HG02759 (cell line): ENCODE results near the gene ORMDL2.
A peak's percentile ranks its signal among the peaks of the same experiment; 100 is the strongest.
"Not testable (repeated sequence)": the region's sequence is repeated elsewhere in the genome, so short reads cannot be mapped to it uniquely, and the experiment has no call there.

Experiments
- ATAC-seq: cut with Tn5 transposase; IDR thresholded peaks from one replicate; pipeline ENCODE4 v1.9.1; 2021; ENCODE audit warnings: mild to moderate bottlenecking, moderate library complexity; ENCODE audit not compliant: unreplicated experiment

ORMDL2 gene

DNA sequence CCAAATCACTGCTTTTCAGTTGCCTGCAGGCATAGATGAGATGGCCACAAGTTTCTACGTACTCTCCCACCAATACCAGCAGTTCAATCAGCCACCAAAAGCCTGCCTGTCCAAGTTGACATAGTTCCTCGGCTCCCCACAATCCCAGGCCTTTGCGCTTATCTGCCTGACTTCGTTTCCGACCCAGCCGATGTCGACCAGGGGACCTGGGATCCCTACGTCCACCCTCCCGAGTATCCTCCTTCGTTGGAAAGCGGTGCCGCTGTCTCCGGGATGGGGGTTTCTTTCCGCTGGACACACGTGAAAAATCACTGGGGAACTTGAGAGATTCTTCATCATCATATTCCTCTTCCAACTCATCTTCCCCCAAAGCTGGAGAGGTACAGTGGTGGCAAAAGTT lies 10.0 kb downstream of the ORMDL2 start:
- ATAC-seq = no peak

DNA sequence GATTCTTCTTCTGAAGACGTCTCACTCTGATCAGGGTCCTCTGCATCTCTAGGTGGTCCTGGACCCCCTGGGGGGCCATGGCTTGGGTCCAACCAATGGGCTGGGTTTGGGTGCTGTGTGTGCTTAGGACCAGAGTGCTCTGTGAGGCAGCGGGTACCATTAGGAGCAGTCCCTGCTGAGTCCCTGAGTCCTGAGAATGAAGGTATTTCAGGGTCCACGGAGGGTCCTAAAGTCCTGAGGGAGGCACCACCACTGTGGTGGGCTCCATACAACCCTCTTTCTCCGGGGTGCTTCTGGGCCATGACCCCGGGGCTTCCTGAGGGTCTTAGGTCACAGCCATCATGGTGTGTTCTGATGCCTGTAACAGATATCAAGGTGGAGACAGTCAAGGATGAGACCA lies 10.5 kb downstream of the ORMDL2 start:
- ATAC-seq = no peak

GRCh38 chr12:55829967-55830600 lies 12.2 kb downstream of the ORMDL2 start:
- ATAC-seq = peak; percentile 32

DNA sequence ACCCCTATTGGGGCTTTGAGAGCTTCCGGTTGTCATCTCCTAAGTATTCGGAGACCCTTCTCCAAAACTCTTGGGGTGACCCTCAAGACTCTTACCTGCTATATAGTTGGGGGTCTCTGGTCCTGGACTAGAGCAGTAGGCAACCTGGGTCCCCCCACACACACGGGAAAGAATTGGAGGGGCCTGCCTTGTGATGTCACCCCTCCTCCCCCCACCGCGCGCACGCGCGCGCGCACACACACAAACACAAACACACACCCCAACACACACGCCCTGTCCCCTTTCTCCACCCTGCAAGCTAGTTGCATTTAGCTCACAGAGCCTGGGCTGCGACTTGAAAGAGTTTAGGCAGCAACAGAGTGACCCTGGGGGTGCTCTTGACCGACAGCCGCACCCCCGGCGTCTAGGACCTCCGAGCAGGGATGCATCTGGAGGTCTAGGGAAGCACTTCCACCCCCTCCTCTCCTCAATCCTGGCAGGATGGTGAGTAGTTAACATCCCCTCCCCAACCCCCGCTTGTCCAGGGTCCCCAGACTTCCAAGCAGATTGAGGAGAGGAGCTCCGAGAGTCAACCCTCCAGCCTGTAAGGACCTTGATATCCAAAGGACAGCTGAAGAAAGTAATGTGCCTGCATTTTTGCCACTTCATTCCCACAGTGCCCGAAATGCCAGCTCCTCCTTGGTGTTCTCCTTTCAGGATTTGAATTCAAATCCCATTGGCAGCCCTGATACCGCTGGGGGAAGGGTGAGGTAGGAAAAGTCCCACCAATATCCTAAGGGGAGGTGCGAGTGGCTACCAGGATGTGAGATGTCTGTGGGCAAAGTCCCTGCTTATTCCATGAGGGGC lies 13.0 kb downstream of the ORMDL2 start:
- no peak for ATAC-seq

GRCh38 chr12:55831447-55831815 lies 13.6 kb downstream of the ORMDL2 start:
- ATAC-seq = no peak

DNA sequence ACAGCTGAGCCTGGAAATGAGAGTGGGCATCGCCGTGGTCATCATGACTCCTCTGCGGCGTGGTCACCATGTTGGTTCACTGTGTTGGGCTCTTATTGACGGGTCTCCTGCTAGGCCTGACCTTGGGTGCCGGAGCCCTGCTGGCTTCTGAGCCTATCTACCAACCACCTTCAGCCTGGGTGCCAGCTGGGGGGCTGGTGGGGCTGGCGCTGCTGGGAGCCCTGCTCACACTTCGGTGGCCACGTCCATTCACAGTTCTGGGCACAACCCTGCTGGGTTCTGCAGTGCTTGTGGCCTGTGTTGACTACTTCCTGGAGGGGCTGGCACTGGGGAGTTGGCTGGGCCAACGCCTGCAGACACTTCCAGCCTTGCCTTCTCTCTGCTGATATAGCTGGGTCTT lies 15.2 kb downstream of the ORMDL2 start:
- no peak for ATAC-seq

DNA sequence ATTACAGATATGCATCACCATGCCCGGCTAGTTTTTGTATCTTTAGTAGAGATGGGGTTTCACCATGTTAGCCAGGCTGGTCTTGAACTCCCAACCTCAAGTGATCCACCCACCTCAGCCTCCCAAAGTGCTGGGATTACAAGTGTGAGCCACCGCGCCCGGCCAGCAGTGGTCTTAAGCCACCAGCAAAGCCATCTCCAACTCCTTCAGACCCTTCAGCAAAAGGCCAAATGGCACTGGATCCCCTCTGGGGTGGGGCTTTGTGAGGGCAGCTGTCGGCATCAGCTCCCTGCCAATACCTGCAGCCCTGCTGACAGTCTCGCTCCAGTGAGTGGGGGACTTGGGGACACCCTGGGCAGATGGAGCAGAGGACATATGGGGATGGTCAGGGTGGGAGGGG lies 16.6 kb downstream of the ORMDL2 start:
- ATAC-seq = not testable (repeated sequence)

- ATAC-seq = no peak
Observed at GRCh38 chr12:55838361-55838760, 20.5 kb downstream of the ORMDL2 start.

DNA sequence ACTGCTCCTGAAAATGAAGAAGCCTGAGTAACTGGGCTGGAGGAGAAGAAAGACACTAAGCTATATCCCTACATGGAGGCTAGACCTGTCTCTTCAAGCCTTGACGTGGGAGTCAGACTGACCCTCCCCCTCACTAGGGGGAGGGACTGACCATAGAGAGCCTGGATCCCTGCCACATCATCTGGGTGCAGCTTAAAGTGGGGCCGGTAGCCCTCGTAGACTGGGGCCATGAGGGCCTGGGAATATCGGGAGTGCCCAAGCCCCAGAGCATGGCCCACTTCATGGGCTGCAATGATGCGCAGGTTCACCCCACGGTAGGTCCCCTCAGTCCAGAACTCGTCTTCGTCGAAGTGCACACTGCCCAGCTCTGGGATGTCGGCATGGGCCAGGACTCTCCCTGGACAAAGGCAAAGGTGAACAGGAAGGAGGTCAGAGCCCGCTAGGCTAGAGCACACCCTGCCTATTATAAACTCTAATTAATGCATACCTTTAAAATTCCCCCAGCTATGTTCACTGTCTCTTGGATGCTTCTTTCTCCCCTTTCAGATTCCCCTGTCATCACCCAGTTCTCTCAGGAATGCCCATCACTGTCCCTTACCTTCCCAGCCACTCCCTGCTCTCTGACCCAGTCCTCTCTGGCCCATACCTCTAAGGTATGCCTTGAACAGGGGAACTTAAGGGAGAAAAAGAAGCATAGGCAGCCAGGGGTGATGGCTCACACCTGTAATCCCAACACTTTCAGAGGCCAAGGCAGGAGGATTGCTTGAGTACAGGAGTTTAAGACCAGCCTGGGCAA lies 21.7 kb downstream of the ORMDL2 start:
- no peak for ATAC-seq

GRCh38 chr12:55840581-55841351 lies 22.9 kb downstream of the ORMDL2 start:
- no peak for ATAC-seq

DNA sequence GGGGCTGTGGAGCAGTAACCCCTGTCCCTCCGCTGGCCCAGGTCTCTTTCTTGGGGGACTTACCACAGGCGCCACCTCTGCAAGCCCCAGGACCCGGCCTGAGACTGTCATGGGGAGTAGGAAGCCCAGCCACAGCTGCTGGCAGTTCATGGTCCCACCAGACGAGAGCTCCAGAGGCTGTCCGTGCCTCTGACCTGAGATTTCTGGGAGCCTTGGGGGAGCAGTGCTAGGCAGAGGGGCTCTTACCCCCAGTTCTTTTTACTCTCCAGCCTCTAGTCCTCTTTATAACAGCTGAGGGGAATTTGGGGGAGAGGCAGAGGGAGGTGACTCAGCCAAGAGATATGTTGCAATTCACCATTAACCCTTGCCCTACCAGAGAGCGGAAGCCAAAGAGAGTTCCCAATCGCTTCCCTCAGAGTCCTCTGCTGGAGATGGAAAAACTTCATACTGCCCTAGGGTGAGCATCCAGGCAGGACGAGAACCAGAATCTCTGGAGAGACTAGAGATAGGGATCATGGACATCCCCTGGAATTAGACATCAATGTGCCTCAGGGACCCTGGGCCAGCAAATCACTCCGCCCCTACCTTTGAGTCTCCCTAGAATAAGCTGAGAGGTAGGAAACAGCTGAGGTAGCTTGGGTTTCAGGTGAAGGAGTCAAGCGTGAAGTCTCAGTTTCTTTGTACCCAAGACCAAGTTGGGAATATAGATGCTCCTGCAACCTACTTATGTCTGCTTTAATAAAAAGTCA lies 25.0 kb downstream of the ORMDL2 start, which contains the start of gene MMP19:
Gene MMP19 (minus strand): TSS at position 256 of the 749 bp plus-strand sequence. CDS start 106 bp downstream, at position 150.
- ATAC-seq = no peak

GRCh38 chr12:55843431-55843830 lies 25.6 kb downstream of the ORMDL2 start:
- ATAC-seq = no peak

DNA sequence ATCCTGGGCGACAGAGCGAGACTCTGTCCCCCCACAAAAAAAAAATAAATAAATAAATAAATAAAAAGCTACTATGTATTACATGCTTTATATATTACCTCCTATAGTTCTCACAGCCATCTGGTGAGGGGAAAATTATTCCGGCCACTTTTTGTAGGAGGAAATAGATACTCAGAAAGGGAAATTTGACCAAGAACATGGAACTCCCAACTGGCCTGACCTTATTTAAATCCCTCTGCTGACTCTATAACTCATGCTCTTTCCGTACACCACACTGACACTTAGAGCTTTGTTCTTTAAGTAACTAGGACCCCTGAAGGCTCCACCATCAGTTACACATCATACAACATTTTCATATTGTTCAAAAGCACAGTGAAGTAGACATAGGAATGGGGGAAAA lies 27.1 kb downstream of the ORMDL2 start:
- no peak for ATAC-seq

DNA sequence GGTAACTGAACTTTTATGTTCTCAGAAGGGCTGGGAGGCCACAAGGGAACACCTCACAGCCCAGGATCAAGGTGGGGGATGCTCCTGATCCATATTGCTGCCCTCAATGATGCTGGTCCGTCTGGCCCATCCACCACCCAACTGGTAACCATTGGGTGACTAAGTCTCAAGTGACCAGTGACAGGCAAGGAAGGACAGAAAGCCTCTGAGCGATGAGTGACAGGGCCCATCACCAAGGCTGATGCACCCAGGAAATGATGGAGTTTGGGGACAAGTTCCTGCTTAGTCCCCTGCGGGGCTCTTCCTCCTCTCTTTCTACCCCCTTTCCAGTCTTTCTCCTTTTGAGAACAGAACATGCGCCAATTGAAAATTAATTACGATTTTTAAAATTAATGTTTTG lies 27.5 kb downstream of the ORMDL2 start:
- no peak for ATAC-seq

GRCh38 chr12:55845785-55846496 lies 28.1 kb downstream of the ORMDL2 start:
- ATAC-seq = no peak

DNA sequence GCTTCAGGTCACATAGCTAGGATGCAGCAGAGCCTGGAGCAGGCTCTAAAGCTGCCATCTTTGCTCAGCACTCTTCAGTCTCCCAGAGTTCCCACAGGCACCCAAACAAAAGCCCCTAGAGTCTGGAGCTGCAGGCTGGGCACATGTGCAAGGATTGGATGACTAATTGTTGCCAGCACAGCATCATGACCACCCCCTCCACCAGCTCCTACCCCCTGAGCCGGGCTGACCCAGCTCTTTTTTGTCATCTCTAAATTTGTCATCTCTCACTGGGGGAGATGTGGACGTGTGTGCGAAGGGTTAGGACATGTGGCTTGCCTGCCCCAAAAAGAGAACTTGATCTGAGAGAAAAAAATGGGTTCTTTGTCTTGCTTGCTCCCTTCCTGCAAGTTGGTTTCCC lies 29.2 kb downstream of the ORMDL2 start:
- ATAC-seq = no peak

DNA sequence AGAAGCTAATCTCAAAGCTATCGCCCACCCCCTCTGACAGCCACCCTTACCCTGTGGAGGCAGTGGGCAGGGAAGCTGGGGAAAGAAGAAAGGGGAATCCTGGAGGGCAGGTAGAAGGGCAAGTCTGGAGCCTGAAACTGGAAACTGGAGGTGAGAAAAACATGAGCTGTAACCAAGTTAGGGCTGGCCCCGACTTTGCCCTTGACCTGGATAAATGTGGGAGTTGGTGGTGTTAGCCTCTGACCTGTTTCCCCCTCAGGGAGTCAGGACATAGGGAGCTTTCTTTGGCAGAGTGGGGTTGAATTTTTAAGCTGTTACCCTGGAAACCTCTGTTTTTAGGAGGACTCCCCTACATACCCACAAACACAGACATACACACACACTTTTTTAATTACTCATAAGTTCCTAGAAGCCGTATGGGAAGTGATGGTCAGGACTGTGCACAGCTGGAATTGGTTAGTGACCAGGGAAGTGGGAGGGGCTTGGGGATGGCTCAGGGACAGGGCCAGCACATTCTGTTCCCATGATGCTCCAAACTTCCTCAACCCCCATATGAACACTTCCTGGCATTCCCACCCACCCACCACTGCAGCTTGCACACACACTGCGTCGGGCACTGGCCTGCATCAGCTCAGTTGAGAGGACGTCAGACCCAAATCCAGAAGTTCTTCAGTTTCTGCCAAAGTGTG lies 29.9 kb downstream of the ORMDL2 start:
- ATAC-seq = no peak

DNA sequence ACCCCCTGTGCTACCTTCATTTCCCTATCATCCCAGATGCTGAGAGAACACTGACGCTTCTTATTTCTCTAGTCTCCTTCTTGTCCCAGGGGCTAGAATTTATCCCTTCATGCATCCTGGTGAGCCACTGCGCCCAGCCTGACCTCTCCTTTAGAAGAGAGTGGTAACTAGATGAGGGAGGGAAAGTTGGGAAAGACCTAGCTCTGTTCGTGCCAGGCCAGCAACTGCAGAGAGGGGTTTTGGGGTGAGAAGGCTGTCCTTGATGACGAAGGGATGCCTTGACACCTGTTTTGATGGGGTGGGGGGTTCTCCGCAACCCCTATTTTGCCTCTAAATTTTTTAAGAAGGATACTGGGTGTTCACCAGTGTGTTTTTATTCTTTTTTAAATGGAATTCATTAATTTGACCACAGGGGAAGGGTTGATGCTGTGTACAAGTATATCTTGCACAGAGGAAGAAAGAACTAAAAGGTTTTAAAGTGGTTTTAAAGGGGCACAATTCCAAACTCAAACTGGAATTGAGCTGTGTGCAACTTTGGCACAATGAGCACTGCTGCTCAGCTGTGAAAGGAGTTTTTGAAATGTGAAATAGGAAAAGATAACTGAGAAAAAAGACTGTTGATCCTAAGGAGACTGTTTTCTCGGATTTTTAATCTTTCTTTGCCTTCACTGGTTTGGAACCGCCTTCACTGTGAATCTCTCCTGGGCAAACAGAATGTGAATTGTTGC lies 31.9 kb downstream of the ORMDL2 start:
- no peak for ATAC-seq
